Thoracic aorta (tissue), 2 donors: ENCODE data around the gene SDR9C7. TPM values are rescaled to one million over a fixed set of nuclear protein-coding genes. Genes with fewer than 3 reads are reported as not detected.
"Not testable (repeated sequence)": the region's sequence is repeated elsewhere in the genome, so short reads cannot be mapped to it uniquely, and the experiment has no call there.

Experiments
- ATAC-seq: fragments of 150-250 bp; one replicate; pipeline ENCODE4 v1.8.0; 2017; ENCODE audit warnings: low read depth; ENCODE audit not compliant: insufficient number of reproducible peaks, low FRiP score
- DNase-seq: peaks from one replicate; pipeline ENCODE4 v3.0.0-alpha.2; 2020; ENCODE audit warnings: low spot score
- H3K27ac ChIP-seq, 2 donors: fragments of 200-600 bp; sonication (generic); 1 replicate in 1 of 2; 2 replicates in 1 of 2; pipeline ENCODE4 v1.5.1; 2016; ENCODE audit warnings: mild to moderate bottlenecking in 2 of 2, moderate library complexity in 2 of 2
- H3K27me3 ChIP-seq: fragments of 200-600 bp; sonication (generic); replicated peaks from 2 replicates; pipeline ENCODE4 v1.6.0; 2016; ENCODE audit warnings: mild to moderate bottlenecking; ENCODE audit not compliant: insufficient read depth
- H3K36me3 ChIP-seq: fragments of 200-600 bp; sonication (generic); one replicate; pipeline ENCODE4 v1.5.1; 2016
- H3K4me1 ChIP-seq, 2 donors: fragments of 200-600 bp; sonication (generic); 1 replicate in 1 of 2; 2 replicates in 1 of 2; pipeline versions ENCODE4 v1.5.1 to v1.6.0; 2016; ENCODE audit warnings: low read depth in 2 of 2, mild to moderate bottlenecking in 1 of 2; ENCODE audit not compliant: control insufficient read depth in 1 of 2
- H3K4me3 ChIP-seq: fragments of 200-600 bp; sonication (generic); 2 replicates; pipeline ENCODE4 v1.5.1; 2016; ENCODE audit warnings: mild to moderate bottlenecking
- H3K9me3 ChIP-seq: fragments of 200-600 bp; sonication (generic); 2 replicates; pipeline ENCODE4 v1.5.1; 2016
- total RNA-seq, 2 donors: library from RNA; depleted of rRNA; stranded (reverse); fragments of >200 nt; gene quantifications; one replicate each; pipeline versions ENCODE4 v1.1.0 to v1.2.3, GENCODE V29; 2016
- TF ChIP-seq, protein P1 (sequence below): fragments of 200-600 bp; sonication (generic); IDR thresholded peaks from one replicate; pipeline ENCODE4 v1.5.1; 2019; ENCODE audit warnings: antibody characterized with exemption

Gene SDR9C7
- total RNA-seq, 2 donors from 2014 or later = 0.27 TPM; not detected in 1

DNA sequence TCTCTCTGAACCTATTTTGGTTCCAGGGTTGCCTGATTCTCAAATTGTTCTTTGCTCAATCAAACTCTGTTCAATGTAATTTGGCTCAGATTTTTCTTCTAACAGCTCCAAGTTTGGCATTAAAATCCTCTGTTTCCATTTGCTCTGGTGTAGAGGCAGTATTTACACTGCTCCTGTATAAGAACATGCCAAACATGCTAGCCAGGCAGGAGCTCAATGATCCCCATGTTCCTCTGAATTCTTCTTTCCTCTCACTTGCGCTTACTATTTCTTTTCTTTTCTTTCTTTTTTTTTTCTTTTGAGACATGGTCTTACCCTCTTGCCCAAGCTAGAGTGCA is 17.2 kb downstream of the SDR9C7 start:
- H3K36me3 ChIP-seq = no peaks in the 10 kb centered on the region
- H3K4me3 ChIP-seq = no peak overlapping the region
- TF ChIP-seq, protein P1, sequence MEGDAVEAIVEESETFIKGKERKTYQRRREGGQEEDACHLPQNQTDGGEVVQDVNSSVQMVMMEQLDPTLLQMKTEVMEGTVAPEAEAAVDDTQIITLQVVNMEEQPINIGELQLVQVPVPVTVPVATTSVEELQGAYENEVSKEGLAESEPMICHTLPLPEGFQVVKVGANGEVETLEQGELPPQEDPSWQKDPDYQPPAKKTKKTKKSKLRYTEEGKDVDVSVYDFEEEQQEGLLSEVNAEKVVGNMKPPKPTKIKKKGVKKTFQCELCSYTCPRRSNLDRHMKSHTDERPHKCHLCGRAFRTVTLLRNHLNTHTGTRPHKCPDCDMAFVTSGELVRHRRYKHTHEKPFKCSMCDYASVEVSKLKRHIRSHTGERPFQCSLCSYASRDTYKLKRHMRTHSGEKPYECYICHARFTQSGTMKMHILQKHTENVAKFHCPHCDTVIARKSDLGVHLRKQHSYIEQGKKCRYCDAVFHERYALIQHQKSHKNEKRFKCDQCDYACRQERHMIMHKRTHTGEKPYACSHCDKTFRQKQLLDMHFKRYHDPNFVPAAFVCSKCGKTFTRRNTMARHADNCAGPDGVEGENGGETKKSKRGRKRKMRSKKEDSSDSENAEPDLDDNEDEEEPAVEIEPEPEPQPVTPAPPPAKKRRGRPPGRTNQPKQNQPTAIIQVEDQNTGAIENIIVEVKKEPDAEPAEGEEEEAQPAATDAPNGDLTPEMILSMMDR = no peak

DNA sequence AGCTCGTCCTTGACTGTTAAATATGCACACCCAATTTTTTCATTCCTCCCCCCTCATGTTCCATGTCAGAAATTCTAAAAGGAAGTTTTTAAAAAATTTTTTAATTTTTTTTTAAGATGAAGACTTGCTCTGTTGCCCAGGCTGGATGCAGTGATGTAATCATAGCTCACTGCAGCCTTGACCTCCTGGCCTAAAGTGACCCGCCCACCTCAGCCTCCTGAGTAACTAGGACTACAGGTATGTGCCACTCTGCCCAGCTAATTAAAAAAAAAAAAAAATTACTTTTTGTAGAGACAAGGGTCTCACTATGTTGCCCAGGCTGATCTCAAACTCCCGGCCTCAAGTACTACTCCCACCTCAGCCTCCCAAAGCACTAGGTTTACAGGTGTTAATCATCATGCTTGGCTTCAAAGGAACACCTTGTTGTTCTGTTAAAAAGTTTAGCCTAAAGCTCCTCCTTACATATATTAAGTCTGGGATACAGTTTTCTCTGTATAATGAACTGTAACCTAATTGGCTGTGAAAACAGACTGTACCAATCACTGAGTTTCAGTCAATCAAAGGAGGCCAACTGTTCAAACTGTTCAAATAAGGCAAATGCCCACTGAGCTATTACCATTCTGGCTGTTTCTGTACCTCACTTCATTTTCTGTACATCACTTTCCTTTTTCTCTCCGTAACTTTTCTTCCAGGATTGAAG is 17.8 kb downstream of the SDR9C7 start:
- DNase-seq (no peak), ATAC-seq (no peak)
- H3K36me3 ChIP-seq = no peaks in the 10 kb centered on the region
- H3K4me1 ChIP-seq = no peaks in the 10 kb centered on the region
- no peaks in the 10 kb centered on the region for H3K9me3 ChIP-seq
- H3K27ac ChIP-seq = no peak overlapping the region
- TF ChIP-seq, protein P1 = no peak
- no peaks in the 10 kb centered on the region for H3K27me3 ChIP-seq
- no peak overlapping the region for H3K4me3 ChIP-seq

More for the DNA sequence above, 17.2 kb downstream of the SDR9C7 start:
- DNase-seq (no peak), ATAC-seq (no peak)
- H3K9me3 ChIP-seq = no peaks in the 10 kb centered on the region
- H3K27me3 ChIP-seq = no peaks in the 10 kb centered on the region
- no peak overlapping the region for H3K27ac ChIP-seq
- H3K4me1 ChIP-seq = no peaks in the 10 kb centered on the region

DNA sequence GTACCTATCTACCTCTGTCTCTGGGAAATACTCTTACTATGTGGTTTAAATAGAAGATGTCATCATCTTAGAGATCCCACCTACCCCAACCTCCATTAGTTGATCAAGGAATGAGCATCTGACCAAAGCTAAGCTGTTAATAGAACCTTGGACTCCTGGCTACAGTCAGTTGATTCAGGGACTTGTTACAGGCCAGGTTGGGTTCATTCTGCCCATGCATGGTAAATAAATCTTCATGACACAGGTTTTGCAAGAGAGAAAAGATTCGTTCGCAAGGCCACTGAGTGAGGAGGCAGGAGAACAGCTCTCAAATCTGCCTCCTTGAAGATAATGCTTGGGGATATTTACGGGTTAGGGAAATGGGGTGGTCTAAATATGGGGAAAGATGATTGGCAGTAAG is 19.5 kb downstream of the SDR9C7 start:
- H3K36me3 ChIP-seq = no peaks in the 10 kb centered on the region
- no peaks in the 10 kb centered on the region for H3K27me3 ChIP-seq
- no peak overlapping the region for H3K4me3 ChIP-seq
- H3K4me1 ChIP-seq = no peaks in the 10 kb centered on the region
- no peak overlapping the region for H3K27ac ChIP-seq
- no peaks in the 10 kb centered on the region for H3K9me3 ChIP-seq
- DNase-seq = no peak
- TF ChIP-seq, protein P1 = no peak
- no peak for ATAC-seq

DNA sequence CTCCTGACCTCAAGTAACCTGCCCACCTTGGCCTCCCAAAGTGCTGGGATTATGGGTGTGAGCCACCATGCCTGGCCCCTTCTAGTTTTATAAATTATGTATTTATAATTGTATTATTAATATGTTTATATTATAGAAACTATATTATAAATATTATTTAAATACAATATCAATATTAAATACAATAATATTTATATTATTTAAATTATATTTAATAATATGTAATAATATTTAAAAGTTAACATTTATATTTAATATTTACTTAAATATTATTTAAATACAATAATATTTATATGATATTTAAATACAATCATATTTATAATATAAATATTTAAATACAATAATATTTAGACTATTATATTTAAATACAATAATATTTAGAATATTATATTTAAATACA is 20.0 kb downstream of the SDR9C7 start:
- no peaks in the 10 kb centered on the region for H3K27me3 ChIP-seq
- peaks cover 4% of the 10 kb centered on the region for H3K9me3 ChIP-seq
- no peak overlapping the region for H3K27ac ChIP-seq
- H3K4me1 ChIP-seq = no peaks in the 10 kb centered on the region
- no peak overlapping the region for H3K4me3 ChIP-seq
- H3K36me3 ChIP-seq = no peaks in the 10 kb centered on the region
- ATAC-seq (no peak), DNase-seq (no peak)
- TF ChIP-seq, protein P1 = no peak

DNA sequence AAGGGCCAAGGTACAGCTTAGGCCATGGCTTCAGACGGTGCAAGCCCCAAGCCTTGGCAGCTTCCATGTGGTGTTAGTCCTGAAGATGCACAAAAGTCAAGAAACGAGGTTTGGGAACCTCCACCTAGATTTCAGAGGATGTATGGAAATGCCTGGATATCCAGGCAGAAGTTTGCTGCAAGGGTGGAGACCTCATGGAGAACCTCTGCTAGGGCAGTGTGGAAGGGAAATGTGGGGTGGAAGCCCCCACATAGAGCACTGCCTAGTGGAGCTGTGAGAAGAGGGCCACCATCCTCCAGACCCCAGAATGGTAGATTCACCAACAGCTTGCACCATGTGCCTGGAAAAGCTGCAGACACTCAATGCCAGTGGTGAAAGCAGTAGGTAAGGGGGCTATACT is 24.8 kb downstream of the SDR9C7 start:
- not testable (repeated sequence) for H3K4me1 ChIP-seq, H3K27ac ChIP-seq, H3K27me3 ChIP-seq, ATAC-seq, H3K9me3 ChIP-seq, H3K36me3 ChIP-seq, DNase-seq, H3K4me3 ChIP-seq

DNA sequence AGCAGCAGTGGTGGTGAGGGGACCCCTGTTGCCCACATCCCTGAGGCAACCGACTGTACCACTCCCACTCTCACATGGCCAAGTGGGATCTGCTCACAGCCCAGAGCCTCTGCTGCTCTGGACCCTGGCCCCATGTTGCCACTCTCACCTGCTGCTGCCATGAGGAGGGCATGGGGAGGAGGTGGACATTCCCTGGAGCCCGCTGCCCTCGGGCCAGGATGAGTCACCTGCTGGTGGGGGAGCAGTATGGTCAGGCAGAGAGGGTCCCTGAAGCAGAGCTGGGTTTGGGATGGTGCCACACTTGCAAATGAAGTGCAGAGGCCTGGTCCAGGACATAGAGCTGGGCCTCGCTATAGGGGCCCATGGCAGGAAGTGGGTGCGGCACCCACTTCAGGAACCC is 26.1 kb downstream of the SDR9C7 start:
- Histone ChIP-seq H3K36me3 (no peaks in the 10 kb centered on the region), H3K4me1 (no peaks in the 10 kb centered on the region), H3K27ac (no peak overlapping the region), H3K4me3 (no peak overlapping the region), H3K9me3 (peaks cover 6% of the 10 kb centered on the region), H3K27me3 (no peaks in the 10 kb centered on the region)
- ATAC-seq (no peak), DNase-seq (no peak)
- TF ChIP-seq, protein P1 = no peak
